B cell (primary cell): ENCODE results near the gene IMMP2L. TPM values are rescaled to one million over a fixed set of nuclear protein-coding genes. Genes with fewer than 3 reads are reported as not detected.

Experiments used
- ATAC-seq: fragments of 200-7000 bp; cut with Tn5 transposase; one replicate; pipeline ENCODE4 v1.10.0; 2021; ENCODE audit warnings: low read depth, mild to moderate bottlenecking, moderate number of reproducible peaks, moderate library complexity
- CTCF ChIA-PET: fragments of 350-600 bp; sonication (Branson Sonifier 250); formaldehyde crosslinking; loops from one replicate; lab custom pipeline; 2021; ENCODE audit warnings: antibody characterized with exemption, inconsistent platforms; lab: Charles Lee
- POLR2A ChIA-PET: fragments of 350-600 bp; sonication (Branson Sonifier 250); formaldehyde crosslinking; loops from one replicate; lab custom pipeline; 2021; ENCODE audit warnings: antibody characterized with exemption; lab: Charles Lee
- DNase-seq: peaks from one replicate; pipeline ENCODE4 v3.0.0; 2013
- H2AFZ ChIP-seq: 2 replicates; pipeline ENCODE4 v1.6.1; 2012; ENCODE audit warnings: mild to moderate bottlenecking, low read depth, low read length; ENCODE audit not compliant: insufficient read depth, poor library complexity, severe bottlenecking
- H3K27ac ChIP-seq, 2 donors: 1 replicate in 1 of 2; 2 replicates in 1 of 2; pipeline ENCODE4 v1.5.1; 2012 to 2013; ENCODE audit warnings: low read length in 2 of 2, mild to moderate bottlenecking in 2 of 2, moderate library complexity in 1 of 2
- H3K27me3 ChIP-seq, 4 experiments: fragments of 200-600 bp in 1 of 4; sonication (generic) in 1 of 4; replicated peaks in 1 of 4; 1 replicate in 2 of 4; 2 replicates in 2 of 4; pipeline versions ENCODE4 v1.6.1 to v1.7.0; 2013 to 2016; ENCODE audit warnings: low read length in 3 of 4, mild to moderate bottlenecking in 2 of 4, mixed read lengths in 1 of 4, moderate library complexity in 1 of 4; ENCODE audit not compliant: insufficient read depth in 4 of 4, control insufficient read depth in 3 of 4; ENCODE audit errors: control extremely low read depth in 1 of 4
- H3K36me3 ChIP-seq, 2 experiments: replicated peaks in 1 of 2; 1 replicate in 1 of 2; 2 replicates in 1 of 2; pipeline versions ENCODE4 v1.6.1 to v1.7.1; 2013; ENCODE audit warnings: low read length in 1 of 2; ENCODE audit not compliant: insufficient read depth in 2 of 2, control insufficient read depth in 1 of 2; ENCODE audit errors: control extremely low read depth in 1 of 2, extremely low read depth in 1 of 2
- H3K4me1 ChIP-seq, 2 donors: fragments of 200-600 bp in 1 of 2; sonication (generic) in 1 of 2; 1 replicate in 1 of 2; 2 replicates in 1 of 2; pipeline versions ENCODE4 v1.5.1 to v1.6.1; 2013 to 2017; ENCODE audit warnings: low read length in 2 of 2; ENCODE audit not compliant: control insufficient read depth in 2 of 2, insufficient read depth in 2 of 2
- H3K4me2 ChIP-seq: replicated peaks from 2 replicates; pipeline ENCODE3; 2012; ENCODE audit warnings: mild to moderate bottlenecking, low read depth, low read length; ENCODE audit not compliant: poor library complexity, severe bottlenecking
- H3K4me3 ChIP-seq, 5 experiments: fragments of 200-600 bp in 1 of 5; sonication (generic) in 1 of 5; 1 replicate in 3 of 5; 2 replicates in 2 of 5; pipeline versions ENCODE4 v1.5.1 to v1.7.0; 2011 to 2016; ENCODE audit warnings: low read length in 4 of 5, mild to moderate bottlenecking in 4 of 5, low read depth in 2 of 5, control low read depth in 1 of 5, moderate library complexity in 1 of 5; ENCODE audit not compliant: insufficient read depth in 1 of 5; ENCODE audit errors: control extremely low read depth in 1 of 5, extremely low read depth in 1 of 5
- H3K79me2 ChIP-seq: fragments of 200-600 bp; sonication (generic); one replicate; pipeline ENCODE4 v1.6.0; 2016; ENCODE audit warnings: low read length; ENCODE audit not compliant: control insufficient read depth, insufficient read depth
- H3K9ac ChIP-seq: fragments of 200-600 bp; sonication (generic); 2 replicates; pipeline ENCODE4 v1.6.1; 2017; ENCODE audit warnings: mild to moderate bottlenecking, low read length, moderate library complexity
- H3K9me3 ChIP-seq, 3 donors: one replicate each; pipeline versions ENCODE4 v1.6.1 to v1.7.1; 2013; ENCODE audit warnings: low read length in 2 of 3; ENCODE audit not compliant: control insufficient read depth in 2 of 3, insufficient read depth in 1 of 3; ENCODE audit errors: control extremely low read depth in 1 of 3
- H4K20me1 ChIP-seq: 2 replicates; pipeline ENCODE4 v1.6.0; 2012; ENCODE audit warnings: mild to moderate bottlenecking, low read length; ENCODE audit not compliant: insufficient read depth, control insufficient read depth, poor library complexity, severe bottlenecking
- H3K27ac Mint-ChIP-seq: one replicate; pipeline ENCODE4 v1.8.0; 2021; ENCODE audit warnings: mixed read lengths
- H3K27me3 Mint-ChIP-seq: one replicate; pipeline ENCODE4 v1.8.0; 2021; ENCODE audit warnings: mixed read lengths
- H3K4me1 Mint-ChIP-seq: one replicate; pipeline ENCODE4 v1.8.0; 2021; ENCODE audit warnings: mixed read lengths
- H3K4me3 Mint-ChIP-seq: one replicate; pipeline ENCODE4 v1.8.0; 2021; ENCODE audit warnings: mixed read lengths
- H3K9me3 Mint-ChIP-seq: one replicate; pipeline ENCODE4 v1.8.0; 2022; ENCODE audit warnings: mixed read lengths; ENCODE audit not compliant: insufficient read depth
- CTCF ChIP-seq: fragments of 200-600 bp; IDR thresholded peaks from one replicate; pipeline ENCODE4 v1.8.0; 2022; ENCODE audit warnings: antibody characterized with exemption, mild to moderate bottlenecking
- EZH2 ChIP-seq: IDR thresholded peaks from 2 replicates; pipeline ENCODE4 v1.6.1; 2012; ENCODE audit warnings: borderline replicate concordance, low read depth, mild to moderate bottlenecking, moderate library complexity, low read length; ENCODE audit not compliant: insufficient read depth, poor library complexity, severe bottlenecking
- WGBS: methylation state at CpG from one replicate; pipeline ENCODE4 v1.1.5; 2013; ENCODE audit warnings: missing lambda C conversion rate; ENCODE audit not compliant: insufficient coverage; 5-methylcytosine and 5-hydroxymethylcytosine counted together
- intact Hi-C: fragments of 100-400 bp; cut with micrococcal nuclease; formaldehyde crosslinking; loops from one replicate; pipeline ENCODE4 v1.10.0; 2022
- polyA plus RNA-seq: library from polyadenylated mRNA; depleted of rRNA; stranded (reverse); fragments of >200 nt; gene quantifications from 2 replicates; pipeline ENCODE4 v1.2.3, GENCODE V29; 2012
- total RNA-seq, 2 donors: library from RNA; stranded (reverse); fragments of 120-200 nt in 1 of 2; gene quantifications; 1 replicate in 1 of 2; 2 replicates in 1 of 2; pipeline versions ENCODE4 v1.2.3 to v1.2.4, GENCODE V29; 2013 to 2022

The IMMP2L gene
- total and polyA plus RNA-seq, 2 donors (not counting 1 experiment from before 2014, with no cell fraction given): 3.8 to 34.2 TPM

- Histone ChIP-seq H3K27me3 (no peaks in the 10 kb centered on the region), H3K27ac (no peak overlapping the region), H3K9ac (no peak overlapping the region), H3K79me2 (no peaks in the 10 kb centered on the region), H3K4me2 (no peak overlapping the region), H3K4me3 (no peak overlapping the region), H3K9me3 (no peaks in the 10 kb centered on the region), H2AFZ (no peak overlapping the region), H3K36me3 (no peaks in the 10 kb centered on the region), H3K4me1 (no peaks in the 10 kb centered on the region), H4K20me1 (no peaks in the 10 kb centered on the region)
- ATAC-seq (no peak), DNase-seq (no peak)
- CTCF ChIA-PET: no interaction called here
- Mint-ChIP-seq H3K4me3 (no peak overlapping the region), H3K27ac (no peak overlapping the region), H3K9me3 (no peaks in the 10 kb centered on the region), H3K4me1 (no peaks in the 10 kb centered on the region), H3K27me3 (no peaks in the 10 kb centered on the region)
- POLR2A ChIA-PET: no interaction called here
- 70% methylated on average over 3 of the region's 9 CpGs for WGBS
- TF ChIP-seq EZH2 (no peak), CTCF (no peak)
- intact Hi-C loops: no loop called here
These were observed 617.2 kb downstream of the IMMP2L start for GRCh38 chr7:110944966-110945644.

DNA sequence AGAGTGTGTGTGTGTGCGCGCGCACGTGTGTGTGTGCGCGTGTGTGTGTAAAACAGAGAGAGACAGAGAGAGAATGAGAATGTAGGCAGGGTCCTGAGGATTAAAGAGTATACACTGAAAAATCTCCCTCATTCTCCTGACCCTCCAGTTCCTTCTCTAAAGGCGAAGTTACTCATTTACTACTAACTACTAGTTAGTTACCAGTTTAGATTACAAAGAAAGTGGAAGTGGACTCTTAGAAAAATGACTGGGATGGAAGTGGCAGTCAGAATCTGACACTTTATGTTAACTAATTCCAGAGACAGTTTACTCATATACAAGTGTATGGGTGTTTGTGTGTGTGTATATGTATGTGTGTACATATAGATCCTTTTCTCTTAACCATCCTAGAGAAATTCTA lies 617.8 kb downstream of the IMMP2L start:
- intact Hi-C loops: no loop called here
- H3K9ac ChIP-seq: no peak overlapping the region
- no peak overlapping the region for H3K4me2 ChIP-seq
- no CpG with 5 or more reads among the region's 7 CpGs for WGBS
- H3K4me3 Mint-ChIP-seq: no peak overlapping the region
- no peaks in the 10 kb centered on the region for H3K27me3 ChIP-seq
- H3K4me1 Mint-ChIP-seq: no peaks in the 10 kb centered on the region
- H3K27me3 Mint-ChIP-seq: no peaks in the 10 kb centered on the region
- no peak overlapping the region for H3K27ac ChIP-seq
- H3K9me3 ChIP-seq: no peaks in the 10 kb centered on the region
- no peaks in the 10 kb centered on the region for H3K36me3 ChIP-seq
- no peaks in the 10 kb centered on the region for H4K20me1 ChIP-seq
- H3K4me1 ChIP-seq: no peaks in the 10 kb centered on the region
- ATAC-seq (no peak), DNase-seq (no peak)
- H3K27ac Mint-ChIP-seq: no peak overlapping the region
- ChIA-PET CTCF (no interaction called here), POLR2A (no interaction called here)
- no peak overlapping the region for H2AFZ ChIP-seq
- TF ChIP-seq CTCF (no peak), EZH2 (no peak)
- no peaks in the 10 kb centered on the region for H3K9me3 Mint-ChIP-seq
- no peak overlapping the region for H3K4me3 ChIP-seq
- no peaks in the 10 kb centered on the region for H3K79me2 ChIP-seq
